NCI-H1417 (cell line): ENCODE measurements around the gene CCDC74B.
"Not testable (repeated sequence)": the region's sequence is repeated elsewhere in the genome, so short reads cannot be mapped to it uniquely, and the experiment has no call there.

ENCODE experiments used
- DNase-seq, 3 experiments: peaks; one replicate each; lab custom pipeline; 2025; lab: John Stamatoyannopoulos, UW

Gene CCDC74B

DNA sequence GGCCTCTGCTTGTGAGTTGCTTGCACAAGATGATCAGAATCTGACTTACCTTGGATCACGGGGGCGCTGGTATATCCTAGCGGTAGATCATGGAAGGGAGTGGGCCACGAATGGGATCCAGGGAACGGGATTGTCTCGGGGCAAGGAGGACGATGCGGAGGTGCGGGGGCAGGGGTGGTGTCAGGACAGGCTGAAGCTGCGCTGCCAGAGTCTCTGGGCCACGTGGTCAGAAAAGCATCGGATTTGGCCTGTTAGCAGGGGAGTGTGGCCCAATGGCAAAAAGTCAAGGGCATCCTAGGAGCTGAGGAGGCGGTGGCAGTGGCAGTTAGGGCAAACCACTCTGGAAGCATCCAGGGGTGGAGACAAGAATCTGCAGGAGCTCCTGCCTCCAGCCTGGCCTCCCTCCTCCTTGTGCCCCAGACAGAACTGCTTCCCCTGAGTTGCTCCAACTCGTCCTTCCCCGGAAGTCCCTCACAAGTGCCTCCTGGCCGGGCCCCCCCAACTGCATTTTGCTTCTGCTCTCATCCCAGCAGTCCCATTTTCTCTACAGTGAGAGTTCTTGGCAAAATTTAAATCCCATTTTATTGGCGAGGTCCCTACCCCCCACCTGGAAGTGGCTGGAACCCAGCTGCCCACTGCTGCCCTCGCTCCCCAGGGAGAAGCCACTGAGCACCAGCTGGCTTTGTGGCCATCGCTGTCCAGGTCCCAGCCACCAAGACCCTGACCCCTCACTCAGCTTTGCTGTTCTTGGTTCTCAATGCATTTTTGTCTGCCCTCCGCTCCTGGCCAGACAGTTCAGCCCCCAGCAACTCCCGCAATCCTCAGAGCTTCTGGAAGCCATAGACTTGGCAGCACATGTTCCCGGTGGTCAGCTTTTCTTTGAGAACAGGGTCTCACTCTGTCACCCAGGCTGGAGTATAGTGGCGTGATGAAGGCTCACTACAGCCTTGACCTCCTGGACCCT is 5.6 kb upstream of the CCDC74B start:
- DNase-seq, result no peak

- peak in 2 of 3 experiments; percentile 0 to 2 for DNase-seq
Measured at GRCh38 chr2:130148515-130148914, 3.6 kb upstream of the CCDC74B start.

DNA sequence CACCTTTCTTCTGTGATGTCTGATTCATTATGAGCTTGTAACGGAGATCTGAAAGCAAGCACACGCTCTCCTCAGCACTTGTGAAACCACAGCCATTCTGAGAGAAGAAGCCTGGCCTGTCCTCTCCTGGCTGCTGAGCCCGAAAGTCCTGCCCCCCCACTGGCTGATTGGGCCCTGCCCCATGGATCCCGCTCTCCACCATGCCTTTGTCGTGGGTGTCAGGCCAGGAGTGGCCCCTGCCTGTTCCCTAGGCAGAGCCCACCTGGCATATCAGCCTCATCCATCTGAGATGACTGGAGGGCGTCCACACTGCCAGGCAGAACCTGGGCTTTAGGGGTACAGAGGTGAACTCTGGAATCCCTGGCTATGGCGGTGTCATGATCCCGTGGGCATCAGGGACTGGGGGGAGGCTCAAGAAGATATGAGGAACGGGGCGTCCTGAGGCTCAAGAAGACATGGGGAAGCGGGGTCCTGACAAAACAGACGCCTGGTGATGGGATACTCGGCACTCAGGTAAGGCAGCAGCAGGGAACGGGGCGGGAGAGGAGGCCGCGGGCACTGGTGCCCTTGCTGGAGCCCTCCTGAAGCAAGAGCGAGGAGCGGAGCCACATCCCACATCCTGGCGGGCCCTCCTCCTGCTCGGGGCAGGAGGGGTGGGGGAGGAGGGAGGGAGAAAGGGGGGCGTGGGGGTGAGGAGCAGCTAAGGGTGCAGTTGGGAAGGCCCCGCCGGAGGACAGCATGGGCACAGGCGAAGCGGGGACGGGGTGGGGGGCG is 1.5 kb downstream of the CCDC74B start:
- not testable (repeated sequence) for DNase-seq

DNA sequence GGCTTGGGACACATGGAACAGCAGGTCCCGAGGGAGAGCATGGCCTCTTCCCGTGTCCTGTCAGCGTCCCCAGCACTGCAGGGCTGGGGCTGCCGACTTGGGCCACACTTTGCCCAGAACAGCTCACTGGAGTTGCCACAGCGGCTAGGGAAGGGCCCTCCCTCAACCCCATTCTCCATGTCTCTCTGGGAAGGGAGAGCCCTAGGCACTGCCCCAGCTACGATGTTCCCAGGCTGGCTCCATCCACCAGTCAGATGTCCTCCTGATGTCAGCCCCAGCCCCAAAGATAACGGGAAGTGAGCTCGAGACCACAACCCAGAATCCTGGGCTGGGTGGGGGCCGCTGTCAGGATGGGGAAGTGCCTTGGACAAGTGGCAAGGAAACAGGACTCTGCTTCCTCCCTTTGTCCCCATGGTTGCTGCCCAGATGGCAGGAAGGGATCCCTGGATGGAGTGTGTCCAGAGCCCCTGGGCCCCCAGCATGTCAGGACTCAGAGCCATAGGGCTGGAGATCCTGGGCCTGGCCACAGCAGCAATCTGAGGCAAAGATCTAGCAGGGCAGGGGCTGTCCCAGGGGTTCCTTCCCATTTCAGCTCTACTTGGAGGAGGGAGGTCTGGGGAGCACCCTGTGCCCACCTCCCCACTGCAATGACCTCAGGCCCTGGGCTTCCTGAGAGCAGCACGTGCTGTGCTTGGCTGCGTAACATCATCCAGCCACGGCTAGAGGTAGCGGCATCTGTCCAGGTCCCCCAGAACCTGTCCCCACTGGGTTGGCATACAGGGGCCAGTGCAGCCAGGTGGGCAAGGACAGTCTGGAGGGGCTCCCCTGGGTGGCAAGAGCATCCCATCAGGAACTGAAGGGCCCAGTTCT is 2.3 kb downstream of the CCDC74B start:
- DNase-seq, result not testable (repeated sequence)

DNA sequence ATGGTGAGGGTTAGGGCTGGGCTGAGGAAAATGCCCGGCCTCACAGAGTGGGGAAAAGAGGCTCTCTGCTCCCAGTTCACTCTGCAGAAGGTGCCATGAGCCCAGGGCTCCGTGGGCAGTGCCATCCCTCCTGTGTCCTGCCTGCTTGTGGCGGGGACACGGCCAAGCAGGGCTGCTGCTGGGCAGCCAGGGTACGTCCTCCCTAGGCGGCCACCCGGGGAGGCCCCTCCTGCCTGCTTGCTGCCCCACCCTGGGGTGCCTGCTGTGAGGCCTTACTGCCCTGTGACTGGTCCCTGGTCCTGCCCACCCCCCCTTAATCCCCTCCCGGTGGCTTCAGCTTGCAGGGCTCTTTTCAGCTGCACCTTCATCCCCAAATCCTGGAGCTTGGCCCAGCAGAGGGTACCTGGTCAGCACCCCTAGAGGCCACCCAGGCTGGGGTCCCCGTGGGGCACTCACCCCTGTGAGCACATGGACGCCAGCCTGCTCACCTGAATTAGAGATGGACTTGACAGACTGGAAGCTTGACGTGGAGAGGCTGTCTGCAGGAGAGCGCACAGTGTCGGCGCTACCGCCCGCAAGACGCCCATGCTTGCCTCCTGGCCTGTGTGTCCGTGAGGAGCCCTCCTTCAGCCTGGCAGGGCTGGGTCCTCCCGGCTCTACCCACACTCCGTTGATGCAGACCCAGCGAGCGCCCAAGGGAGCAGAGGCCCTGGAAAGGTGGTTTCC is 3.1 kb downstream of the CCDC74B start:
- not testable (repeated sequence) for DNase-seq

DNA sequence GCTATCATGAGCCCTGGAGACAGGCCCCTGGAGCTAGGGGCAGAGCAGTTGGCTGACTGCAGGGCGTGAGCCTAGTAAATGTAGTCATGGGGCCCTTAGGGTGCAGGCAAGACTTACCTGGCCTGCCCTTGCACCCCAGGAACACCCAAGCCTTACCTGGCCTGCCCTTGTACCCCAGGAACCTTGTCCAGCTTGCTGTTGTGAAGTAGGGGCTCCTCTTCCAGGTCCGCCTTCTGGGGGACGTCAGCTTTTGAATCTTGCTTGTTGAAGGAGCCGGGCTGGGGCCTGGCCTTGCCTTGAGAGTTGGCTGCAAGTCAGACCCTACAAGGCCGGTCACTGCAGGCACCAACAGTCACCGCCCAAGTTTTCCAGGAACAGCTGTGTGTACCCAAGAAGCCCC is 3.9 kb downstream of the CCDC74B start:
- not testable (repeated sequence) for DNase-seq

- DNase-seq, result not testable (repeated sequence)
Measured at GRCh38 chr2:130140516-130140915, 4.4 kb downstream of the CCDC74B start.

DNA sequence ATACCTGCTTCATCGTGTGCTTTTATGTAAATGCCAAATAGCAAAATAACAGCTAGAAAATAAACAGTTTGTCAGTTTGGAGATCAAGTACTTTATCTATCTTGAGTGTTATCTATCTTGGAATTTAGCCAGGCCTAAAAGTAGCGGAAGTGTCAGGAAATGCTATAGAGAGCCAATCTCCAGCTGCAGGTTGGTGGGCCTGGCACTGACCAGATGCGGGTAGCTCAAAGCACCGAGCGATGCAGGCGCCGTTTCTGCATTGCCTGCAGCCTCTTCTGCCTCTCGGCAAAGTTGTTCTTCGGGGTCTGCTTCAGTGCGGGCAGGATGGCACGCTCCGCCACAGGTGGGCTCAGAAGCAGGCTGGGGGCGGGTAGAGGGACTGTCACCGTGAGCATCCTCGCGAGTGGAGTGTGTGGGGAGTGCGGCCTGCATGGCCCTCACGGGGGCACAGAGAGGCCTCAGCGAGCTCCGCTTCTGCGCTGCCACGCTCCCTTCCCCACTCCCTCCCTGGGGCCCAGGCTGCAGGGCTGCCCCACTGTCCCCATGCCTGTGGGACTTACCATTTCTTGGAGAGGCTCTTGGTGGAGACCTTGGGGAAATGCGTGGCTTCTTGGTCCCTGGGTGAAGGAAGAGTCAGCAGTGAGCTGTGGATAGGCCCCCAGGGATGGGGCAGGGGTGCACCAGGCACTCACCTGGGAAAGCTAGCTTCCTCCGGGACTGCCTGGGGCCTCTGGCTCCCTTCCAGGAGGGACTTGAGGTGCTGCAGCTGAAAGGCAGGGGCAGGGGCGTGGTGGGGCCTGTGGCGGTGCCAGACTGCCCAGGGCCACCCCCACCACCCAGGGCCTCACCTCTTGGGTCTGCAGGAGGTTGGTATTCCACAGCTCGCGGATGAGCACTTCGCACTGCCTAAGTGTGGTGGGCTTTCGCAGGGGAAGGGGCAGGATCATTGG is 5.3 kb downstream of the CCDC74B start:
- DNase-seq, result not testable (repeated sequence)

GRCh38 chr2:130138841-130139251 is 6.1 kb downstream of the CCDC74B start:
- not testable (repeated sequence) for DNase-seq

DNA sequence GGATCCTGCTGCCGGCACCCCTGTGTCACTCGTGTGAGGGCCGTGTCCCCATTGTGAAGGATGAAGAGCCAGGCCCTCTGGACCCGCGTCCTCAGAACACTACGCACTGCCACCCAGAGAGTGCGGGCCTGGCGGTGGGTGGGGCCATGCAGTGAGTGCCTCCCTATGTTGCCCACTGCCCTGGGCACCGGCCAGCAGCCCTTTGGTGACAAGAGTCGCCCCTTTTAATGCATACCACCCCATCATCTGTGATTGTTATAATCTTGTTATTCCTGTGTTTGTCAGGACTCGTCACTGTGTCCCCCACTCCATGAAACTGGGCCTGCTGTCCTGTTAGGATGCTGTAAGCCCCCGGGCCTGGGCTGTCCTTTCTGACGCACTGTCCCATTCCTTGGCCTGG is 6.6 kb downstream of the CCDC74B start:
- not testable (repeated sequence) for DNase-seq

- not testable (repeated sequence) for DNase-seq
Measured at GRCh38 chr2:130137118-130137517, 7.8 kb downstream of the CCDC74B start.

GRCh38 chr2:130136546-130136945 is 8.4 kb downstream of the CCDC74B start:
- not testable (repeated sequence) for DNase-seq

DNA sequence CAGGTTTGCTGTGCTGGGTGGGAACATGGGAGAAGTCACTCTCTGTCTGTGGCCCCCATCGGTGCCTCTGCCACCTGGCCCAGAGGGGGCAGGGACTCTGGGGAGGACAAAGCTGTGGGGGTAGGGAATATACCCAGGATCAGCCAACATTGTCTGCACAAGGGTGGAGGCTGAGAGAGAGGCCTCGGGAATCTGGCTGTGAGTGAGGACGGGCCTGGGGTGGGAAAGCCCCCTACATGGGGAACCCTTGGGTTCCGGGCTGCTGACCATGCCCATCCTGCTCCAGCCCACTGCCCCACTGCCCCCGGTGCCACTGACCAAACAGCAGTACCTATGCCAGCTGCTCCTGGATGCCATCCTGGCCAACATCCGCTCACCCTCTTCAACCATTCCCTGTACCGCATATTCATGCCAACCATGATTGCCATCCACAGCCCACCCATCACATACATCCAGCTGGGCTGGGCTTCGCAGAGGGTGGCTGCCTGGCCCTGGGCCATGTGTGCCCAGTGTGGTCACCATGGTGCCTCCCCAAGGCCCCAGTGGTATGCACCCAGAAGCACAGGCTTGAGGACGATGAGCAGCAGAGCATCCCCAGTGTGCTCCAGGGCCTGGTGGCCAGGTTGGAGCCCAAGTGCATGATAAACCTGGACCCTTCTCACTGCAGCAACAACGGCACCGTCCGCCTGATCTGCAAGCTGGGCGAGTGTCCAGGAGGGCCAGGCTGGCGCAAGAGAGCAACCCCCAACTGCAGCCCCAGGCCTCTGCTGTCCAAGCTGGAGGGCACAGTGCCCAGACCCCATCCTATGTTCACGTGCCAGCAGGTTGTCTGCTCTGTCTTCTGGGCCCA is 9.0 kb downstream of the CCDC74B start:
- no peak for DNase-seq

DNA sequence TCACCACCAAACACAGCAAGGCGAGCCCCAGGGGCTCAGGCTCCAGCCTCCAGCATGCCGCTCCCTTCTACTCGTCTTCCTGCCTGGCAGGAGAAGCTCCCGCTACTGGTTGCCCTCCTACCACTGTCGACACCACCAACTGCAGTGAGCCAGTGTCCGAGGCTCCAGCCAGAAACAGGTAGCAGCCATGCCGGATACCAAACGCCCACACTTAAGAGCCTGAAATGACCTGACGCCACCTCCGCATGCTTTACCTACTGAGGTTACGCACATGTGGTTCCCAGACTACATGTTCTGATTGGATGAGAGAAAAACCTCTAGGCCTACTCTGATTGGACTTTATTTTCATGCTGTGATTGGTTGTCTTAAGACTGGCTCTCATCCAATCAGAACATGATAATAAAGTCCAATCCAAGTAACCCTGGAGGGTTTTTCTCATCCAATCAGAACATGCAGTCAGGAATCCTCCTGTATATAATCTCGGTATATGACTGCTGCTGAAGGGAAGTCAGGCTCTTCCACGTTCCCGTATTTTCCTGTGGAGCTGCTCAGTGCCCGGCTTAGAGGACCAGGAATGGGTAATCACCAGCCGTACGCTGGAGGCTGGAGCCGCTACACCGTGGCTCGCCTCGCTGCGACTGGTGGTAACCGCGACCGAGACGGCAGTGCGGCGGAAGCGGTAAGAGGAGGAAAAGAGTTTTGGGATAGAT is 15.6 kb downstream of the CCDC74B start, which contains the start of gene POTEF:
Gene POTEF, minus strand, starts transcription at position 103 of the 710 bp plus-strand sequence. CDS start 8,707 bp downstream, outside the sequence.
- not testable (repeated sequence) for DNase-seq

DNA sequence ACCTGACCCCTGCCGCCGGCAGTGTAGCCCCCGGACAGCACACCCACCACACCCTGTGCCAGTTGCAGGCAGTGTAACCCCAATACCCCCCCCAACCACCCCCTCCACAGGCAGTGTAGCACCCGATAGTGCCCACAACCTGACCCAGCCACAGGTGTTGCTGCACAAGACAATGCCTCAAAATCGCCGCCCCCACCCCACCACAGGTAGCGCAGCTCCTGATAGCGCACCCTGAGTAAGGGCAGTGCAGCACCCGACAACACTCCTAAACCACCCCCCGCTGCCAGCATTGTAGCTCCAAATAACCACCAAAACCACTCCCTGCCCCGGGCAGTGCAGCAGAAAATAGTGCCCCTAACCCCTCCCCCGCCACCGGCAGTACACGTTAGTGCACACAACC is 16.4 kb downstream of the CCDC74B start:
- DNase-seq, result not testable (repeated sequence)

GRCh38 chr2:130127726-130128125 is 17.2 kb downstream of the CCDC74B start:
- DNase-seq, result not testable (repeated sequence)

- not testable (repeated sequence) for DNase-seq
Measured at GRCh38 chr2:130120924-130121323, 24.0 kb downstream of the CCDC74B start.
